Measurements from ENCODE around the gene RAB7B.
"Not testable (repeated sequence)": the region's sequence is repeated elsewhere in the genome, so short reads cannot be mapped to it uniquely, and the experiment has no call there.

The RAB7B gene

GRCh38 chr1:206002160-206002559 lies 1.0 kb downstream of the RAB7B start:
- Histone ChIP-seq H3K4me1 (ENCODE audit: control insufficient read depth, insufficient read depth, low read length) (no peaks in the 10 kb centered on the region), H3K27ac (ENCODE audit: low read depth, low read length) (no peak overlapping the region), H3K27me3 (ENCODE audit: control insufficient read depth, insufficient read depth, low read length) (no peaks in the 10 kb centered on the region), H3K4me3 (ENCODE audit: low read length) (peak overlapping the region; percentile 31), H3K9ac (ENCODE audit: low read length) (no peak overlapping the region), H3K36me3 (ENCODE audit: control insufficient read depth, insufficient read depth, low read length) (no peaks in the 10 kb centered on the region)

- Histone ChIP-seq H3K36me3 (ENCODE audit: control insufficient read depth, insufficient read depth, low read length) (no peaks in the 10 kb centered on the region), H3K27ac (ENCODE audit: low read depth, low read length) (no peak overlapping the region), H3K4me3 (ENCODE audit: low read length) (peak overlapping the region; percentile 31), H3K27me3 (ENCODE audit: control insufficient read depth, insufficient read depth, low read length) (no peaks in the 10 kb centered on the region), H3K9ac (ENCODE audit: low read length) (no peak overlapping the region), H3K4me1 (ENCODE audit: control insufficient read depth, insufficient read depth, low read length) (no peaks in the 10 kb centered on the region)
These were observed 1.7 kb downstream of the RAB7B start for GRCh38 chr1:206001476-206001888.

GRCh38 chr1:206000641-206001339 lies 2.4 kb downstream of the RAB7B start:
- Histone ChIP-seq H3K4me3 (ENCODE audit: low read length) (no peak overlapping the region), H3K4me1 (ENCODE audit: control insufficient read depth, insufficient read depth, low read length) (no peaks in the 10 kb centered on the region), H3K9ac (ENCODE audit: low read length) (no peak overlapping the region), H3K36me3 (ENCODE audit: control insufficient read depth, insufficient read depth, low read length) (peaks cover 3% of the 10 kb centered on the region), H3K27ac (ENCODE audit: low read depth, low read length) (no peak overlapping the region), H3K27me3 (ENCODE audit: control insufficient read depth, insufficient read depth, low read length) (no peaks in the 10 kb centered on the region)

- Histone ChIP-seq H3K27me3 (ENCODE audit: control insufficient read depth, insufficient read depth, low read length) (no peaks in the 10 kb centered on the region), H3K4me3 (ENCODE audit: low read length) (no peak overlapping the region), H3K27ac (ENCODE audit: low read depth, low read length) (no peak overlapping the region), H3K9ac (ENCODE audit: low read length) (no peak overlapping the region), H3K4me1 (ENCODE audit: control insufficient read depth, insufficient read depth, low read length) (no peaks in the 10 kb centered on the region), H3K36me3 (ENCODE audit: control insufficient read depth, insufficient read depth, low read length) (peaks cover 3% of the 10 kb centered on the region)
These were observed 4.5 kb downstream of the RAB7B start for GRCh38 chr1:205998457-205999241.

- not testable (repeated sequence) for H3K27ac ChIP-seq (ENCODE audit: low read depth, low read length); H3K4me3 ChIP-seq (ENCODE audit: low read length); H3K4me1 ChIP-seq (ENCODE audit: control insufficient read depth, insufficient read depth, low read length)
These were observed 6.6 kb downstream of the RAB7B start for GRCh38 chr1:205996641-205997040.

GRCh38 chr1:205994346-205994745 lies 8.8 kb downstream of the RAB7B start:
- Histone ChIP-seq H3K27me3 (ENCODE audit: control insufficient read depth, insufficient read depth, low read length) (no peaks in the 10 kb centered on the region), H3K27ac (ENCODE audit: low read depth, low read length) (no peak overlapping the region), H3K36me3 (ENCODE audit: control insufficient read depth, insufficient read depth, low read length) (peaks cover 3% of the 10 kb centered on the region), H3K9ac (ENCODE audit: low read length) (no peak overlapping the region), H3K4me1 (ENCODE audit: control insufficient read depth, insufficient read depth, low read length) (no peaks in the 10 kb centered on the region), H3K4me3 (ENCODE audit: low read length) (no peak overlapping the region)

More at GRCh38 chr1:205996641-205997040, 6.6 kb downstream of the RAB7B start:
- not testable (repeated sequence) for H3K9ac ChIP-seq (ENCODE audit: low read length); H3K36me3 ChIP-seq (ENCODE audit: control insufficient read depth, insufficient read depth, low read length); H3K27me3 ChIP-seq (ENCODE audit: control insufficient read depth, insufficient read depth, low read length)

- no peak overlapping the region for H3K27ac ChIP-seq (ENCODE audit: low read depth, low read length)
- no peak overlapping the region for H3K4me3 ChIP-seq (ENCODE audit: low read length)
- H3K9ac ChIP-seq (ENCODE audit: low read length): no peak overlapping the region
- no peaks in the 10 kb centered on the region for H3K4me1 ChIP-seq (ENCODE audit: control insufficient read depth, insufficient read depth, low read length)
- H3K27me3 ChIP-seq (ENCODE audit: control insufficient read depth, insufficient read depth, low read length): no peaks in the 10 kb centered on the region
- H3K36me3 ChIP-seq (ENCODE audit: control insufficient read depth, insufficient read depth, low read length): peaks cover 3% of the 10 kb centered on the region
These were observed 10.1 kb downstream of the RAB7B start for GRCh38 chr1:205993068-205993467.

GRCh38 chr1:205992218-205992882 lies 10.8 kb downstream of the RAB7B start:
- no peak overlapping the region for H3K27ac ChIP-seq (ENCODE audit: low read depth, low read length)
- no peaks in the 10 kb centered on the region for H3K4me1 ChIP-seq (ENCODE audit: control insufficient read depth, insufficient read depth, low read length)
- H3K4me3 ChIP-seq (ENCODE audit: low read length): no peak overlapping the region
- peaks cover 3% of the 10 kb centered on the region for H3K36me3 ChIP-seq (ENCODE audit: control insufficient read depth, insufficient read depth, low read length)
- no peaks in the 10 kb centered on the region for H3K27me3 ChIP-seq (ENCODE audit: control insufficient read depth, insufficient read depth, low read length)
- H3K9ac ChIP-seq (ENCODE audit: low read length): no peak overlapping the region

- no peak overlapping the region for H3K27ac ChIP-seq (ENCODE audit: low read depth, low read length)
- H3K27me3 ChIP-seq (ENCODE audit: control insufficient read depth, insufficient read depth, low read length): no peaks in the 10 kb centered on the region
- H3K9ac ChIP-seq (ENCODE audit: low read length): no peak overlapping the region
- no peak overlapping the region for H3K4me3 ChIP-seq (ENCODE audit: low read length)
- H3K36me3 ChIP-seq (ENCODE audit: control insufficient read depth, insufficient read depth, low read length): peaks cover 1% of the 10 kb centered on the region
- H3K4me1 ChIP-seq (ENCODE audit: control insufficient read depth, insufficient read depth, low read length): no peaks in the 10 kb centered on the region
These were observed 12.0 kb downstream of the RAB7B start for GRCh38 chr1:205991237-205991636.

GRCh38 chr1:205990226-205990625 lies 13.0 kb downstream of the RAB7B start:
- H3K27ac ChIP-seq (ENCODE audit: low read depth, low read length): no peak overlapping the region
- H3K27me3 ChIP-seq (ENCODE audit: control insufficient read depth, insufficient read depth, low read length): no peaks in the 10 kb centered on the region
- H3K4me1 ChIP-seq (ENCODE audit: control insufficient read depth, insufficient read depth, low read length): no peaks in the 10 kb centered on the region
- no peak overlapping the region for H3K9ac ChIP-seq (ENCODE audit: low read length)
- no peak overlapping the region for H3K4me3 ChIP-seq (ENCODE audit: low read length)
- no peaks in the 10 kb centered on the region for H3K36me3 ChIP-seq (ENCODE audit: control insufficient read depth, insufficient read depth, low read length)

- H3K27me3 ChIP-seq (ENCODE audit: control insufficient read depth, insufficient read depth, low read length): no peaks in the 10 kb centered on the region
- H3K4me1 ChIP-seq (ENCODE audit: control insufficient read depth, insufficient read depth, low read length): no peaks in the 10 kb centered on the region
- no peaks in the 10 kb centered on the region for H3K36me3 ChIP-seq (ENCODE audit: control insufficient read depth, insufficient read depth, low read length)
- H3K9ac ChIP-seq (ENCODE audit: low read length): no peak overlapping the region
- H3K27ac ChIP-seq (ENCODE audit: low read depth, low read length): no peak overlapping the region
- no peak overlapping the region for H3K4me3 ChIP-seq (ENCODE audit: low read length)
These were observed 13.4 kb downstream of the RAB7B start for GRCh38 chr1:205989786-205990185.

- no peak overlapping the region for H3K27ac ChIP-seq (ENCODE audit: low read depth, low read length)
- H3K36me3 ChIP-seq (ENCODE audit: control insufficient read depth, insufficient read depth, low read length): no peaks in the 10 kb centered on the region
- H3K4me3 ChIP-seq (ENCODE audit: low read length): no peak overlapping the region
- H3K9ac ChIP-seq (ENCODE audit: low read length): no peak overlapping the region
- H3K4me1 ChIP-seq (ENCODE audit: control insufficient read depth, insufficient read depth, low read length): no peaks in the 10 kb centered on the region
- H3K27me3 ChIP-seq (ENCODE audit: control insufficient read depth, insufficient read depth, low read length): no peaks in the 10 kb centered on the region
These were observed 14.6 kb downstream of the RAB7B start for GRCh38 chr1:205988585-205988995.

Measured in rectal smooth muscle tissue (tissue), 1 donor.